Neural progenitor cell (in vitro differentiated cells): ENCODE measurements around the gene TP63. TPM values are rescaled to one million over a fixed set of nuclear protein-coding genes. Genes with fewer than 3 reads are reported as not detected.

Source experiments
- DNase-seq: peaks from one replicate; pipeline ENCODE4 v3.0.0-alpha.2; 2016; ENCODE audit warnings: low spot score
- H2AFZ ChIP-seq: fragments of 200-600 bp; sonication (generic); replicated peaks from 2 replicates; pipeline ENCODE4 v1.6.1; 2016; ENCODE audit warnings: antibody characterized with exemption
- H3F3A ChIP-seq: fragments of 200-600 bp; sonication (generic); 2 replicates; pipeline ENCODE4 v1.6.1; 2016; ENCODE audit warnings: antibody characterized with exemption, low read depth
- H3K27ac ChIP-seq: fragments of 200-600 bp; sonication (generic); 2 replicates; pipeline ENCODE4 v1.5.1; 2016; ENCODE audit warnings: mild to moderate bottlenecking
- H3K27me3 ChIP-seq: fragments of 200-600 bp; sonication (generic); 2 replicates; pipeline ENCODE4 v1.6.1; 2016; ENCODE audit warnings: mild to moderate bottlenecking, moderate library complexity
- H3K36me3 ChIP-seq: fragments of 200-600 bp; sonication (generic); 2 replicates; pipeline ENCODE4 v1.5.1; 2016
- H3K4me1 ChIP-seq: fragments of 200-600 bp; sonication (generic); 2 replicates; pipeline ENCODE4 v1.6.1; 2016; ENCODE audit warnings: mixed run types
- H3K4me2 ChIP-seq: fragments of 200-600 bp; sonication (generic); 2 replicates; pipeline ENCODE4 v1.6.1; 2016
- H3K4me3 ChIP-seq: fragments of 200-600 bp; sonication (generic); 2 replicates; pipeline ENCODE4 v1.5.1; 2016
- H3K79me2 ChIP-seq: fragments of 200-600 bp; sonication (generic); 2 replicates; pipeline ENCODE4 v1.6.1; 2016; ENCODE audit warnings: low read depth
- H3K9ac ChIP-seq: fragments of 200-600 bp; sonication (generic); 2 replicates; pipeline ENCODE4 v1.6.1; 2016
- H3K9me3 ChIP-seq: fragments of 200-600 bp; sonication (generic); 2 replicates; pipeline ENCODE4 v1.5.1; 2016; ENCODE audit warnings: low read depth
- H4K20me1 ChIP-seq: fragments of 200-600 bp; sonication (generic); 2 replicates; pipeline ENCODE4 v1.6.1; 2016; ENCODE audit warnings: low read depth
- H3K27ac Mint-ChIP-seq: 3 replicates; pipeline ENCODE4 v1.8.0; 2021; ENCODE audit warnings: mixed read lengths
- H3K27me3 Mint-ChIP-seq: 2 replicates; pipeline ENCODE4 v1.8.0; 2022; ENCODE audit warnings: low read depth, mild to moderate bottlenecking, inconsistent platforms, moderate library complexity, mixed read lengths; ENCODE audit not compliant: insufficient read depth
- H3K36me3 Mint-ChIP-seq: 3 replicates; pipeline ENCODE4 v1.8.0; 2021; ENCODE audit warnings: mixed read lengths
- H3K4me1 Mint-ChIP-seq: 3 replicates; pipeline ENCODE4 v1.8.0; 2021; ENCODE audit warnings: mixed read lengths
- H3K4me3 Mint-ChIP-seq: 3 replicates; pipeline ENCODE4 v1.8.0; 2021; ENCODE audit warnings: mild to moderate bottlenecking, moderate library complexity, mixed read lengths
- H3K9me3 Mint-ChIP-seq: 3 replicates; pipeline ENCODE4 v1.8.0; 2020; ENCODE audit warnings: mixed read lengths
- CTCF ChIP-seq: fragments of 200-600 bp; sonication (generic); IDR thresholded peaks from 2 replicates; pipeline ENCODE4 v1.5.1; 2017; ENCODE audit warnings: antibody characterized with exemption, mild to moderate bottlenecking
- EZH2 ChIP-seq: fragments of 200-600 bp; sonication (generic); IDR thresholded peaks from 2 replicates; pipeline ENCODE4 v1.6.1; 2017; ENCODE audit warnings: antibody characterized with exemption, mild to moderate bottlenecking, moderate library complexity
- EZH2phosphoT487 ChIP-seq: fragments of 200-600 bp; sonication (generic); IDR thresholded peaks from 2 replicates; pipeline ENCODE4 v1.6.1; 2017; ENCODE audit warnings: antibody characterized with exemption
- total RNA-seq: library from RNA; depleted of rRNA; stranded (reverse); fragments of >200 nt; gene quantifications from 2 replicates; pipeline ENCODE4 v1.2.3, GENCODE V29; 2015; ENCODE audit warnings: low replicate concordance

The TP63 gene
- total RNA-seq, 1 donor from 2014 or later = 0.62 TPM

GRCh38 chr3:189822726-189823125 lies 191.5 kb downstream of the TP63 start:
- DNase-seq = no peak
- no peaks in the 10 kb centered on the region for H3K36me3 ChIP-seq
- peaks cover 13% of the 10 kb centered on the region for H3K27me3 Mint-ChIP-seq
- no peaks in the 10 kb centered on the region for H3K9me3 ChIP-seq
- no peak overlapping the region for H3K4me2 ChIP-seq
- no peak overlapping the region for H3K27ac ChIP-seq
- peaks cover 3% of the 10 kb centered on the region for H4K20me1 ChIP-seq
- H3K4me3 Mint-ChIP-seq = no peak overlapping the region
- peaks cover 9% of the 10 kb centered on the region for H3F3A ChIP-seq
- H3K36me3 Mint-ChIP-seq = no peaks in the 10 kb centered on the region
- H3K79me2 ChIP-seq = no peaks in the 10 kb centered on the region
- no peak overlapping the region for H3K9ac ChIP-seq
- no peak overlapping the region for H2AFZ ChIP-seq
- no peak overlapping the region for H3K4me3 ChIP-seq
- no peaks in the 10 kb centered on the region for H3K27me3 ChIP-seq
- no peak overlapping the region for H3K27ac Mint-ChIP-seq
- TF ChIP-seq EZH2phosphoT487 = no peak
- TF ChIP-seq CTCF = peak; percentile 13
- no peak for TF ChIP-seq EZH2
- H3K4me1 ChIP-seq = peaks cover 17% of the 10 kb centered on the region
- H3K4me1 Mint-ChIP-seq = peaks cover 18% of the 10 kb centered on the region
- H3K9me3 Mint-ChIP-seq = no peaks in the 10 kb centered on the region

GRCh38 chr3:189824629-189825312 lies 193.6 kb downstream of the TP63 start:
- Mint-ChIP-seq H3K36me3 (no peaks in the 10 kb centered on the region), H3K9me3 (no peaks in the 10 kb centered on the region), H3K27ac (no peak overlapping the region), H3K4me3 (no peak overlapping the region), H3K27me3 (peaks cover 14% of the 10 kb centered on the region), H3K4me1 (peaks cover 18% of the 10 kb centered on the region)
- Histone ChIP-seq H3K4me2 (no peak overlapping the region), H3K4me3 (no peak overlapping the region), H3K27me3 (no peaks in the 10 kb centered on the region), H3K36me3 (no peaks in the 10 kb centered on the region), H2AFZ (no peak overlapping the region), H3K27ac (no peak overlapping the region), H3F3A (peaks cover 9% of the 10 kb centered on the region), H3K9me3 (no peaks in the 10 kb centered on the region), H3K4me1 (peaks cover 17% of the 10 kb centered on the region), H3K9ac (no peak overlapping the region), H3K79me2 (no peaks in the 10 kb centered on the region), H4K20me1 (peaks cover 3% of the 10 kb centered on the region)
- no peak for DNase-seq
- TF ChIP-seq CTCF (no peak), EZH2phosphoT487 (no peak), EZH2 (no peak)

GRCh38 chr3:189826566-189826965 lies 195.4 kb downstream of the TP63 start:
- Mint-ChIP-seq H3K27me3 (peaks cover 12% of the 10 kb centered on the region), H3K4me1 (peaks cover 3% of the 10 kb centered on the region), H3K36me3 (no peaks in the 10 kb centered on the region), H3K9me3 (no peaks in the 10 kb centered on the region), H3K27ac (no peak overlapping the region), H3K4me3 (no peak overlapping the region)
- peaks cover 4% of the 10 kb centered on the region for H3K4me1 ChIP-seq
- no peak for TF ChIP-seq EZH2phosphoT487
- no peak for TF ChIP-seq EZH2
- no peak for TF ChIP-seq CTCF
- peaks cover 1% of the 10 kb centered on the region for H3F3A ChIP-seq
- no peaks in the 10 kb centered on the region for H3K27me3 ChIP-seq
- H3K9me3 ChIP-seq = no peaks in the 10 kb centered on the region
- no peak overlapping the region for H3K4me3 ChIP-seq
- H3K79me2 ChIP-seq = no peaks in the 10 kb centered on the region
- no peaks in the 10 kb centered on the region for H3K36me3 ChIP-seq
- no peak overlapping the region for H3K27ac ChIP-seq
- no peak overlapping the region for H3K4me2 ChIP-seq
- H3K9ac ChIP-seq = no peak overlapping the region
- no peak for DNase-seq
- H2AFZ ChIP-seq = no peak overlapping the region
- no peaks in the 10 kb centered on the region for H4K20me1 ChIP-seq
